GM19025 (cell line): ENCODE data around the gene QRICH1.

Experiments
- ATAC-seq: cut with Tn5 transposase; IDR thresholded peaks from one replicate; pipeline ENCODE4 v1.9.1; 2021; ENCODE audit warnings: mild to moderate bottlenecking, low read depth, moderate library complexity; ENCODE audit not compliant: unreplicated experiment

Gene QRICH1

GRCh38 chr3:49005303-49005680 lies 88.6 kb downstream of the QRICH1 start:
- ATAC-seq = no peak

- ATAC-seq = no peak
These were observed 89.2 kb downstream of the QRICH1 start for GRCh38 chr3:49004352-49005302.

- ATAC-seq = no peak
These were observed 92.7 kb downstream of the QRICH1 start for GRCh38 chr3:49001155-49001554.

DNA sequence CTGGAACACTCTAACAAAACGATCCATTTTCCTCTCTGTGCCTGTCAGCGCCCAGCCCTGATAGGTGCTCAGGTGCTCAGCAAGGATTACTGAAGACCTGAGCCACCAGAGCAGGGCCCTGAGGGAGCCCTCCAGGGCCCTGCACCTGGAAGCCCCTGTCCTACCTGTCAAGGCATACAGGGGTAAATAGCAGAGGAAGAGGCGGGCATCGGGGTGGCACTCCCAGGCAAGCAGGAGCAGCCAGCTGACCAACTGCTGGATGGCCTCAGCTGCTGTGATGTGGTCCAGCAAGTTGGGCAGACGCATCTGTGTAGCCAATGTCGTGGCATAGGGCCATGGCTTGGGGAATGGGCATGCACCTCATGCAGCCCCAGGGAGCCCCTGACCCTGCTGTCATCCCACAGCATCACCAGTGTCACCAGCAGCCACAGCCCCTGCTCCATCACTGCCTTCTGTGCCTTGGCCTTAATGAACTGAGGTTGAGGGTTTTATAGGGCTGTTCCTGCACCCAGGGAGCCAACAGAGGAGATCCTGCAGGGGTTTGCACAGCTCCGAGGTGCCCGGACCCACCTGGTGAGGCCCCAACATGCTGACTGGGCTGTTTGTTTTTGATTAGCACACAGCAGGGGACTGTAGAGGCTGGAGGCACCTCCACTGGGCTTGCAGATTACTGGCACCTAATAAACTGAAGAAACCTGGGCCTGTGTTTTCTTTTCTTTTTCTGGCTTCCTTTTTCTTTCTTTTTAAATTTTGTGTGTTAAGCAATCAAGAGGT lies 94.6 kb downstream of the QRICH1 start:
- no peak for ATAC-seq

DNA sequence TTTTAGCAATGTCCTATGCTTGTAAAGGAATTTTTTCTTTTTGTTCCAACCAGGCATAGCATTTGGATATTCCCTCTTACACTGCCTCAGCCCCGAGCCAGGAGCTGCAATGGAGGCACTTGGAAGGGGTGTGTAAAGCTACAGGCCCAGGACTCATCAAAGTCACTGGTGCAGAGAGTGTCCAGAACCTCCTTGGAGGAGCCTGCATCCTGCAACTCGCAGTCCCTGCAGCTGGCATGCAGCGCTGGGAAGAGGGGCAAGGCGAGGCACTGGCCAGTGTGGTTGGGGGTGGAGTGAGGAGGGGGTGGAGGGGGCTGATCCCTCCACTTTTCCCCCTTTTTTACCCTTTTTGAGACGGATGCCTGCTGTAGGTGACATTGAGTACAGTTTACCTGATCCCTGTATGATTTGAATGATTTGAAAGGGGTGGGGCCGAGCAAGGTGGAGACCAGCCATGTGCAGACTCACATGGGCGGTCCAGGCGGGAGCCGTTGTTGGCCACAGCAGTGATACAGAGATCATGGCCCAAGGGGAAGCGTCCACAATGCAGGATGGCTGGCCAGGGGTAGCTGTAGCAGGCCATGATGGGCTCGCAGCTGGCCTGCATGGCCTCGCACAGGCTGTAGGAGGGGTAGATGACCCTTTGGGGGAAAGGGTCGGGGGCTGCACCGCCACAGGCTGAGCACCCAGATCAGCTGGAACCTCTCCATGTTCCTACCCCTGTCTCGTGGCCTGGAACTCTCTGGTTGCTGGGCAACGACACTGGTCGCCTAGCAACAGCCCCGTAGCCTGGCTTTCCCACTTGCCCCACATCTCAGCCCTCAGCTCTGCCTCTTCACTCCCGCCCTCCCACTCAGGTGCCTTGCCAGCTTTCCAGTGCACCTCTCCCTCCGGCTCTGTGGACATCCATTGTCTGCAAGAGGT lies 95.9 kb downstream of the QRICH1 start:
- ATAC-seq = no peak

- no peak for ATAC-seq
These were observed 96.7 kb downstream of the QRICH1 start for GRCh38 chr3:48997102-48997635.

DNA sequence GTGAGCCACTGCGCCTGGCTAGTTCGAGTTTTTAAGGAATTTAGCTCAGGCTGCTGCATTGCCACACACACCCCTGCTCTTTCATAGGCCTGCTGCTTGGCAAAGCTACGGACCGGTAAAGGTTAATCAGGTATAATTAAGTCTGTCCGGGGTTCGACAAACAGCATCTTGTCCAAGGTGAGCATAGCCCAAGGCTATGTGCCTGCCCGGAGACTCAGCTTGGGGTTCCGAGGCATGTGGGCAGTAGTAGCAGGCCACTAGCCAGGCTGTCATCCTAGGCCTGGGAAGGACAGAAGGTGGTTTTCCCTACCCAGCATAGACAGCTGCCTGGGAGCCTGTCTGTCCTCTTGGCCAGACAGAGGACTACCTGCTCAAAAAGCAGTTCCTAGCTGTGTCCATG lies 97.2 kb downstream of the QRICH1 start:
- ATAC-seq = no peak

DNA sequence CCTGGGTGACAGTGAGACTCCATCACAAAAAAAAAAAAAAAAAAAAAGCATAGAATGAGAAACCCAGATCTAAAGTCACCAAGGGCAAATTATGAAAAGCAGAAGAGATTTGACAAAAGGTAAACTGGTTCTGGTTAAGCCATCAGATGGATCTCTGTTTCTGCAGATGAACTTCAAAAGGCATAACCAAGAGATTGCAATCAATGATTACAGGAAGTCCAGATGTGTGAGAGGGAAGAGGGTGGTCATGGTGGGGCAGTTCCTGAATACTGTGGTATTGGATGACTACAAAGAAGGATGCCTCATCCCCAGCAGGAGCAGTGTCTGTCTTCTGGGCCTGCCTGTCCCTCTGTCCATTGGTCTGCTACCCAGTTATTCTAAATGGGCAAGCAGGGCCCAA lies 100.0 kb downstream of the QRICH1 start:
- ATAC-seq = no peak

GRCh38 chr3:48991851-48992545 lies 101.9 kb downstream of the QRICH1 start:
- no peak for ATAC-seq

DNA sequence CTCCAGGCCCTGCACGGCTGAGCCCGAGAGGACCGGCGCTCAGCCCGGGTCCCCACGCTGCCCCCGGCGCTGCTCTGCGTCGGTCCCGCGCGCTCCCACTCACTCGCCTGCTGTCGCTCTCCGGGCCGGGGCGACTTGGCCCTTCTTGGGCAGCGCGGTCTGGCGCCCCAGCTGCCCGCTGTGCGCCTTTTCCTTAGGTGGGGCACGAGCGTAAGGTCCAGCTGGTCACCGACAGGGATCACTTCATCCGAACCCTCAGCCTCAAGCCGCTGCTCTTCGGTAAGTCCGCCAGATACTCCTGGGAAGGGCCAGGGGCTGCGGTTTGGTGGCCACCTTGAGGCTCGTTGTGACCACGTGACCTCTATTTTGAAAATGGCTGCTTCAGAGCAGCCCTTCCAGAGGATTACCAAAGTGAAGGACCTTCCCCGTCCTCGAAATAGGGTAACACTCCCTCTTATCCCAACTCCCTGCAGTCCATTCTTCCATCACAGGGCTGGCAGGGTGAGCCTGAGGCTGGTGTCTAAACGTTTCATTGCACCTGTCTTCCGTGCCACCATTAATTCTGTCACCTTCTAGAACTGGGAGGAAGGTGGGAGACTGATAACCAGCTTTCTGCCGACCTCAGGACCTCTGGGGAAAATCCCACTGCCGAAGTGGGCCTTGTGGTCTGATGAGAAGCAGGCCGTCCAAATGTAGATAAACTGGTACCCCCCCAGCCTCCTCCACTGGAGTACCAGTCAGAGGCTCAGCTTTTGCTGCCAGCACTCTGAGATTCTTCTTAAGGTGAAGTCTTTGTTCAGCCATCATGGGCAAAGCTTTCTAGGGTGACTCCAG lies 103.0 kb downstream of the QRICH1 start:
- ATAC-seq = peak; percentile 17

DNA sequence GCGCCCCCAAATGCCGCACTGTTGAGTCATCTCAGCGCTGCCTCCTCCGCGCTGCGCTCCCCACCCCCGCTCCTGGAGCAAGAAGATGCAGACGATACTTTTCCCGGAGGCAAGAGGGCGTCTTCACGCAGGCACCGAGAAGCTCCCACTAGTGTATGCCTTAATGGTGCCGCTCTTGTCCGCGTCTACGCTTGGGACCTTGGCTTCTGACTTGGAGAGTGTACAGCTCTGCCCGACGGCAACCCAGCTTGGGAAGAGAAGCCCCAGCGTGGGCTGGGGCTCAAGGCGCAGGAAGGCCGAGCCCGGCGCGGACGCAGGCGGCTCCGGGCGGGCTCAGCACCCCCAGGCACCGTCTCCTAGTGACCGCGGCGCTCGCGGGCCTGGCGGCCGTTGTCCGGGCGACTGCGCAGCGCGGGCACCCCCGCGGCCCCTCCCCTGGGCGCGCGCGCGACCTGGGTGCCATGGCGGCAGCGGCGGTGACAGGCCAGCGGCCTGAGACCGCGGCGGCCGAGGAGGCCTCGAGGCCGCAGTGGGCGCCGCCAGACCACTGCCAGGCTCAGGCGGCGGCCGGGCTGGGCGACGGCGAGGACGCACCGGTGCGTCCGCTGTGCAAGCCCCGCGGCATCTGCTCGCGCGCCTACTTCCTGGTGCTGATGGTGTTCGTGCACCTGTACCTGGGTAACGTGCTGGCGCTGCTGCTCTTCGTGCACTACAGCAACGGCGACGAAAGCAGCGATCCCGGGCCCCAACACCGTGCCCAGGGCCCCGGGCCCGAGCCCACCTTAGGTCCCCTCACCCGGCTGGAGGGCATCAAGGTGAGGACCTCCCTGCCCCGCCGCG lies 103.9 kb downstream of the QRICH1 start, which contains the start of gene P4HTM:
TSS of gene P4HTM (plus strand) at position 446 of the 840 bp plus-strand sequence. CDS start at position 462, 16 bp downstream.
- peak; percentile 59 for ATAC-seq

GRCh38 chr3:48989126-48989795 lies 104.6 kb downstream of the QRICH1 start:
- ATAC-seq = no peak

- ATAC-seq = no peak
These were observed 108.0 kb downstream of the QRICH1 start for GRCh38 chr3:48985831-48986376.

DNA sequence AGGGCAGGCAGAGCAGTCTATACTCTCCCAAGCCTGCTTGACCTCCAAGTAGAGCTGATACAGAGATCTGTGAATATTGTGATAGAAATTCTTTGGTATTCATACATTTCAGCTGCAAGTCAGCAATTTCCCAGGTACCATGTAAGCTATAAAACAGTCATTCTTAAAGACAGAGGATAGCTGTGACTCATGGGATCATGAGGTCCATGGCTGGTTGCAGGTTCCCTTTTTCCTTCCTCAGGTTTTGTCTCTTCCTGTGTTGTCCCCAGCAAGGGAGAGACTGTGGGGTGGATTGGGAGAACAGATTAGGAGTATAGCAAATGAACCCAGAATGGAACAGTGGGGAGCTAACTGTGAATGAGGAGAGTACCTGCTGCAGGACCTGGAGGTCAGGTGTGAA lies 109.2 kb downstream of the QRICH1 start:
- no peak for ATAC-seq

DNA sequence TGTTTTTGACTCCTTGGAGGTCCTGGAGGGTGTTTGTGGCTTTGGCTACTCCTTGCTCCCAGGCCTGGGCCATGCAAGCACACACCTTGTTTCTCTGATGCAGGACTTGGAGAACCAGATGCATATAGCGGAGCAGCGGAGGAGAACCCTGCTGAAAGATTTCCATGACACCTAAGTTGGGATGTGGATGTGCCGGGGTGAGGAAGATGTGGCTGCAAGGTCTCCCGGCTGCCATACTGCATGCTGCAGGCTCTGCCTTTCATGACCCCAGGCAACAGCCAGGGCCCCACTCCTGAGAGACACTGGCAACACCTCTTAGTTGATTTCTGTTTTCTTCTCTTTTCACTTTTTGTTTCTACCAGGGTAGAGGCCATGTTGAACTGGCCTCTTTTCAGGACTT lies 110.8 kb downstream of the QRICH1 start:
- no peak for ATAC-seq

DNA sequence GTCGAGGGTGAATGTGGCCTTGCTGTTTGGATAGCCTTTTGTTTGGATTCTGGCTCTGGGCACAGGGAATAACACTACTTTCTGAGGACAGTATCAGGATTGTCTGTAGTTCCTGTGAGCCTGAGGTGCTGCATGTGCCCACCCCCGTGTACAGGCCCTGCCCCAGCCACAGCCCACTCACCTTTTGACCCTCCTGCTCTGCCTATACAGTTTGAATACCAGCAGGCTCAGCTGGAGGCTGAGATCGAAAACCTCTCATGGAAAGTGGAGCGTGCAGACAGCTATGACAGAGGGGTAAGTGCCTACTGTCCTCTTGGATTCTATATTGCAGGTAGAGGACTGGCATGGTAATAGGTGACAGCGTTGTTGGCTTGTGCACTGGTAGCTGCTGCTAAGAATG lies 111.2 kb downstream of the QRICH1 start:
- no peak for ATAC-seq

GRCh38 chr3:48982016-48982415 lies 111.9 kb downstream of the QRICH1 start:
- no peak for ATAC-seq
